ENCODE results near the gene TSPAN18.

DNA sequence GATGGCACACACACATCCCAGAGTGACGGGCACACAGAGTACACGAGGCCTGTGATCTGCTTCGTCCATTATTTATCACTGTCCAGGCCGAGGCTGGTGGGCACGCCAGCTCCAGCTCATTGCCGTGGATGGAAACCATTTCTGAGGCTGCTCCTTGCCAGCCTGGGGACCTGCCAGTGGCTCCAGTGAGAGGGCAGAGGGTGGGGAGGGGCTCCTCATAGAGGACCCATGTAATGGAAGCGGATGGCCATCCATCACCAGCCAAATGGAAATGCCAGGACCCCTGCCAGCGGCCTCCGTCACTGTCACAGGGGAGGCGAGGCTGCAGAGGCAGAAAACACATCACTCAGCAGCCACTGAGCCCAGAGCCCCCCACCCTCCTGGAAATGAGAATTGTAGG, 188.2 kb downstream of the TSPAN18 start:
- no peak for TF ChIP-seq CTCF (IDR thresholded peaks at IDR 0.05)
- no peak for TF ChIP-seq POLR2A (IDR thresholded peaks at IDR 0.05)
